OCI-LY1 (cell line): ENCODE results near the gene HERPUD1.
"Not testable (repeated sequence)": the region's sequence is repeated elsewhere in the genome, so short reads cannot be mapped to it uniquely, and the experiment has no call there.

Experiments used
- H2AFZ ChIP-seq: fragments of 200-600 bp; sonication (generic), shearing (Covaris generic); 2 replicates; pipeline ENCODE4 v1.6.0; 2014; ENCODE audit warnings: antibody characterized with exemption, mild to moderate bottlenecking, low read length
- H3F3A ChIP-seq: fragments of 200-600 bp; sonication (generic), shearing (Covaris generic); 2 replicates; pipeline ENCODE4 v1.6.0; 2014; ENCODE audit warnings: mild to moderate bottlenecking, antibody characterized with exemption, low read length, moderate library complexity; ENCODE audit not compliant: insufficient read depth
- H3K27ac ChIP-seq: fragments of 200-600 bp; sonication (generic); 2 replicates; pipeline ENCODE4 v1.5.1; 2014; ENCODE audit warnings: low read length, mixed run types, mild to moderate bottlenecking, low read depth; ENCODE audit not compliant: poor library complexity, severe bottlenecking
- H3K27me3 ChIP-seq: fragments of 200-600 bp; sonication (generic); 2 replicates; pipeline ENCODE4 v1.6.0; 2014; ENCODE audit warnings: antibody characterized with exemption, mild to moderate bottlenecking, low read length, moderate library complexity; ENCODE audit not compliant: insufficient read depth
- H3K36me3 ChIP-seq: fragments of 200-600 bp; sonication (generic); 2 replicates; pipeline ENCODE4 v1.6.1; 2014; ENCODE audit warnings: mild to moderate bottlenecking, antibody characterized with exemption, low read length, moderate library complexity, mixed read lengths; ENCODE audit not compliant: insufficient read depth
- H3K4me1 ChIP-seq: fragments of 200-600 bp; sonication (generic); 2 replicates; pipeline ENCODE4 v1.5.1; 2014; ENCODE audit warnings: mild to moderate bottlenecking, low read length, moderate library complexity; ENCODE audit not compliant: insufficient read depth, severe bottlenecking
- H3K4me2 ChIP-seq: fragments of 200-600 bp; sonication (generic), shearing (Covaris generic); 2 replicates; pipeline ENCODE4 v1.6.1; 2014; ENCODE audit warnings: low read length
- H3K4me3 ChIP-seq: fragments of 200-600 bp; sonication (generic); 2 replicates; pipeline ENCODE4 v1.5.1; 2014; ENCODE audit warnings: low read length, low read depth, mild to moderate bottlenecking, mixed read lengths; ENCODE audit not compliant: poor library complexity, severe bottlenecking
- H3K79me2 ChIP-seq: fragments of 200-600 bp; shearing (Covaris generic); 2 replicates; pipeline ENCODE4 v1.6.1; 2016; ENCODE audit warnings: mixed run types, low read length, mixed read lengths; ENCODE audit not compliant: insufficient read depth
- H3K9ac ChIP-seq: fragments of 200-600 bp; sonication (generic), shearing (Covaris generic); 2 replicates; pipeline ENCODE4 v1.6.1; 2014; ENCODE audit warnings: mild to moderate bottlenecking, low read length, mixed read lengths
- H3K9me2 ChIP-seq: fragments of 200-600 bp; sonication (generic), shearing (Covaris generic); 2 replicates; pipeline ENCODE4 v1.6.1; 2014; ENCODE audit warnings: low read depth, mild to moderate bottlenecking, low read length, mixed read lengths
- H3K9me3 ChIP-seq: fragments of 200-600 bp; shearing (Covaris generic); 2 replicates; pipeline ENCODE4 v1.6.1; 2014; ENCODE audit warnings: low read length, mixed read lengths
- H4K20me1 ChIP-seq: fragments of 200-600 bp; sonication (generic), shearing (Covaris generic); 2 replicates; pipeline ENCODE4 v1.6.0; 2016; ENCODE audit warnings: mild to moderate bottlenecking, low read length; ENCODE audit not compliant: insufficient read depth
- CTCF ChIP-seq: fragments of 200-600 bp; sonication (generic), shearing (Covaris generic); IDR thresholded peaks from 2 replicates; pipeline ENCODE4 v1.5.1; 2017; ENCODE audit warnings: mild to moderate bottlenecking, antibody characterized with exemption, low read length, moderate library complexity, mixed read lengths
- EZH2 ChIP-seq: fragments of 200-600 bp; sonication (generic), shearing (Covaris generic); IDR thresholded peaks from 2 replicates; pipeline ENCODE4 v1.8.0; 2017; ENCODE audit warnings: borderline replicate concordance, mixed run types, mild to moderate bottlenecking, antibody characterized with exemption, low read length, moderate library complexity, mixed read lengths

HERPUD1 gene

GRCh38 chr16:56931892-56932720 lies at the start of gene HERPUD1:
HERPUD1 (plus strand) TSS chr16:56932142; CDS start chr16:56932245, 103 bp downstream.
- TF ChIP-seq CTCF (no peak), EZH2 (no peak)
- Histone ChIP-seq H3F3A (no peaks in the 10 kb centered on the region), H3K4me2 (peak within 1 kb of the TSS; percentile 97), H2AFZ (0 out of 2 replicates have a peak within 1 kb of the TSS, but pooled peaks have one; percentile 35), H4K20me1 (no peaks in the 10 kb centered on the region), H3K9me2 (no peaks in the 10 kb centered on the region), H3K9ac (peak within 1 kb of the TSS; percentile 93), H3K36me3 (peaks cover 46% of the 10 kb centered on the region), H3K4me1 (peaks cover 73% of the 10 kb centered on the region), H3K27ac (peak within 1 kb of the TSS; percentile 98), H3K9me3 (no peaks in the 10 kb centered on the region), H3K4me3 (peak within 1 kb of the TSS; percentile 99), H3K27me3 (no peaks in the 10 kb centered on the region), H3K79me2 (peaks cover 35% of the 10 kb centered on the region)

GRCh38 chr16:56883586-56883985 lies 48.4 kb upstream of the HERPUD1 start:
- H3K79me2 ChIP-seq: no peaks in the 10 kb centered on the region
- H3K9me3 ChIP-seq: no peaks in the 10 kb centered on the region
- H2AFZ ChIP-seq: no peak overlapping the region
- no peak overlapping the region for H3K9ac ChIP-seq
- no peaks in the 10 kb centered on the region for H3K36me3 ChIP-seq
- no peak overlapping the region for H3K4me3 ChIP-seq
- H3K27me3 ChIP-seq: no peaks in the 10 kb centered on the region
- no peaks in the 10 kb centered on the region for H4K20me1 ChIP-seq
- peaks cover under 1% of the 10 kb centered on the region for H3K4me1 ChIP-seq
- no peak for TF ChIP-seq EZH2
- TF ChIP-seq CTCF: no peak
- H3K9me2 ChIP-seq: no peaks in the 10 kb centered on the region
- H3K27ac ChIP-seq: no peak overlapping the region
- no peaks in the 10 kb centered on the region for H3F3A ChIP-seq
- no peak overlapping the region for H3K4me2 ChIP-seq

- Histone ChIP-seq H3K79me2 (no peaks in the 10 kb centered on the region), H3K4me1 (peaks cover 6% of the 10 kb centered on the region)
Observed at GRCh38 chr16:56884026-56884582, 47.8 kb upstream of the HERPUD1 start.

GRCh38 chr16:56884929-56885328 lies 47.0 kb upstream of the HERPUD1 start:
- H3F3A ChIP-seq, H3K27me3 ChIP-seq, H3K4me1 ChIP-seq, H3K4me2 ChIP-seq, H3K79me2 ChIP-seq, H3K4me3 ChIP-seq, H4K20me1 ChIP-seq, H3K27ac ChIP-seq, H3K9me2 ChIP-seq, H3K36me3 ChIP-seq, H2AFZ ChIP-seq, H3K9me3 ChIP-seq, H3K9ac ChIP-seq: not testable (repeated sequence)

More at GRCh38 chr16:56884026-56884582, 47.8 kb upstream of the HERPUD1 start:
- no peak overlapping the region for H3K4me3 ChIP-seq
- no peak overlapping the region for H2AFZ ChIP-seq
- TF ChIP-seq EZH2 (no peak), CTCF (no peak)
- no peak overlapping the region for H3K4me2 ChIP-seq
- no peaks in the 10 kb centered on the region for H3K27me3 ChIP-seq
- no peak overlapping the region for H3K27ac ChIP-seq
- H3K9me3 ChIP-seq: no peaks in the 10 kb centered on the region
- H4K20me1 ChIP-seq: no peaks in the 10 kb centered on the region
- no peak overlapping the region for H3K9ac ChIP-seq
- H3K36me3 ChIP-seq: no peaks in the 10 kb centered on the region
- H3F3A ChIP-seq: no peaks in the 10 kb centered on the region
- H3K9me2 ChIP-seq: no peaks in the 10 kb centered on the region
